NCI-H226 (cell line): ENCODE data around the gene GRAPL.
"Not testable (repeated sequence)": the region's sequence is repeated elsewhere in the genome, so short reads cannot be mapped to it uniquely, and the experiment has no call there.

Source experiments
- DNase-seq: peaks from one replicate; pipeline ENCODE4 v3.0.0-alpha.2; 2015

Gene GRAPL

DNA sequence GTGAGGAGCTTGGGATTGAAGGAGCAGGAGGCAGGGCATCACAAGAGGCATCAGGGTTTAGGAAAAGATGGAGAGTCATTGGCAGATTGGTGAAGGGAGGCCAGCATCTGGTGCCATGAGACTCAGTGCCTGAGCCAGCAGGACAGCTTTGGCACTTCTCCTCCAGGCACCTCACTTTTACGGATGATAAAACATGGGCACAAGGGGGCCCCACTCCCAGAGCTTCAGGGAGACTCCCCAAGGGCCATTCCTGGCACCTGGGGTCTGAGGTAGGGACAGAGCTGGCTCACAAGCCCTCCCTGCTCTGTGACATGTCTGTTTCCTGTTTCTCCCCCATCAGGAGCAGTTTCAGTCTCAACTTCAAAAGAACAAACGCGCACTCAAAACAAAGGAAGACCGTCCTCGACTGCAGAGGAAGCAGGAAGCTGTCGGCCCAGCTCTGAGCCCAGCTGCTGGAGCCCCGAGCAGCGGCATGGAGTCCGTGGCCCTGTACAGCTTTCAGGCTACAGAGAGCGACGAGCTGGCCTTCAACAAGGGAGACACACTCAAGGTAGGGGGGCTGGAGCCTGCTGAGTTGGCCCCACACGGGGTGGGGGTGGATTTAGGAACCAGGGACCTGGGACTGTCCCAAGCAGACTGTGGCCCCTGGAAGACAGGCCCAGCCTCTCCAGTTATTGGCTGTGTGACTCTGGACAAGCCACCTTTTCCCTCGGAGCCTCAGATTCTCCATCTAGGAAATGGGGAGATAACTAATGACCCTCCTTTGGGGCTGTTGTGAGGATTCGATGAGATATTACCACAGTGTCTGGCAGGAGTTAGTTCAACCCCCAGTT lies at the start of gene GRAPL:
GRAPL (plus strand) TSS at position 442 of the 833 bp plus-strand sequence; CDS start at position 473, 31 bp downstream.
- DNase-seq: not testable (repeated sequence)

DNA sequence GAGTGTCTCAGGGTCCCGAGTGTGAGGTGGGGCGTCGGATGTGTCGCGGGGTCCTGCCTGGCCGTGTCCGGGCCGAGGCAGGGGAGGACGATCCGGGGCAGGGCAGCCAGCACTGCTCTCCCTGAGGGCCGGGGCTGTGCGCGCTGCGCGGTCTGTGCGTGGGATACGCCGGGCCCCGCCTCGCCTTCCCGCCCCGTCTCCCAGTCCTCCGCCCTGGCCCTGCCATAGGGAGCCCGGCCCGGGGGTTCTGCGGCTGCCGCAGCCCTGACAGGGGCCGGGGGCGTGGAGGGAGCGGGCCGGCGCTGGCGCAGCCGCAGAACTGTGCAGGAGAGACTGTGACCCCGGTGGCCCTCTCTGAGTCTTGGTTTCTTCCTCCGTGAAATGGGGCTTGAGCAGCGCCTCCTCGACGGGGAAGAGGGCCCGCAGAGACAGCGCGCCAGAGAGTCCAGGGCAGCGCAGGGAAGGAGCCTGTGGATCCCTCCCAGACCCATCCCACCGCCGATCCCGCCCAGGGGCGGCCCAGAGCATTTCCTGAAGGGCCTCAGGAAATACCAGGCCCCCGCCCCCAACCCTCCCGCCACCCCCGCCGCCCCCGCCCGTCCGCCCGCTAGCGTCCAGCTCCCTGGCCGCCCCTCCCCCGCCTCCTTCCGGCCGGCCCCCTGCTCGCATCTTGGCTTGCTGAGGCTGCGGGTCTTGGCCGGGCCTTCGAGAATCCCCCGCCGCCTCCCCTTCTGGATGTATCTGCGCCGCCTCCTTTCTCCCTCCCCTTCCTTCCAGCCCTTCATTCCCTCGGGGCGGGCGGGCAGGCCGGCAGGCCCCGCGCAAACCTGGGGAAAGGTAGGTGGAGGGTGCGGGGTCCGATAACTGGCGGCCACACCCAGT lies 38.3 kb upstream of the GRAPL start:
- not testable (repeated sequence) for DNase-seq

DNA sequence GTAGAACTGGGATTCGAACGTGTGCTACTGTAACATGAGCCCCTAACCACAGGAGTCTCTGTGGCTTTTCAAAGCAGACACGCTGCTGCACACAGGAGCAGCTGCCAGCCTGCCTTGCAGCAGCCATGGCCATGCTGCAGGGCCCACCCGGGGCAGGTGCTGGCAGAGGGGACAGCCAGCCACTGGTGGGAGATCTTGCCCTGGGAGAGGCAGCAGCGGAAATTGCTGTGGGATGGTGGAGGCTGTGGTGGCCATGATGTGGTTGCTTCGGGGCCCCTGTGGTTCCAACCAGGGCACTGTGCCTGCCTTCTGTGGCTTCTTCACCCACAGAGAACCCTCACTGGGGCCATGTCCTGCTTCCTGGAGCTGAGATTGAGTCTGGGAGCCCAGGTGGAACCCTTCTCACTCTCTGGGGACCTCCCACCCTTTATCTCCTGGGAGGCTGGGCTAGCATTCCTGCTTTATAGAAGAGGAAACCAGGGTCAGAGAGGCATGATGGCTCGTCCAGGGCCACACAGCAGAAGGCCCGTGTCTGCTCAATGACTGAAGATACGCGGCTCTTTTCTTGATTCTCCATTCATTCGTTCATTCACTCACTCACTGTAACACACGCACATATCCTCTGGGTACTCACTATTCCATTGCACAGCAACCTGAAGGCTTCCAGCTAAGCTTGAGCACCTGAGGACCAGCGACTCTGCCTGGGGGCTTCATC lies 37.2 kb upstream of the GRAPL start:
- DNase-seq: not testable (repeated sequence)

DNA sequence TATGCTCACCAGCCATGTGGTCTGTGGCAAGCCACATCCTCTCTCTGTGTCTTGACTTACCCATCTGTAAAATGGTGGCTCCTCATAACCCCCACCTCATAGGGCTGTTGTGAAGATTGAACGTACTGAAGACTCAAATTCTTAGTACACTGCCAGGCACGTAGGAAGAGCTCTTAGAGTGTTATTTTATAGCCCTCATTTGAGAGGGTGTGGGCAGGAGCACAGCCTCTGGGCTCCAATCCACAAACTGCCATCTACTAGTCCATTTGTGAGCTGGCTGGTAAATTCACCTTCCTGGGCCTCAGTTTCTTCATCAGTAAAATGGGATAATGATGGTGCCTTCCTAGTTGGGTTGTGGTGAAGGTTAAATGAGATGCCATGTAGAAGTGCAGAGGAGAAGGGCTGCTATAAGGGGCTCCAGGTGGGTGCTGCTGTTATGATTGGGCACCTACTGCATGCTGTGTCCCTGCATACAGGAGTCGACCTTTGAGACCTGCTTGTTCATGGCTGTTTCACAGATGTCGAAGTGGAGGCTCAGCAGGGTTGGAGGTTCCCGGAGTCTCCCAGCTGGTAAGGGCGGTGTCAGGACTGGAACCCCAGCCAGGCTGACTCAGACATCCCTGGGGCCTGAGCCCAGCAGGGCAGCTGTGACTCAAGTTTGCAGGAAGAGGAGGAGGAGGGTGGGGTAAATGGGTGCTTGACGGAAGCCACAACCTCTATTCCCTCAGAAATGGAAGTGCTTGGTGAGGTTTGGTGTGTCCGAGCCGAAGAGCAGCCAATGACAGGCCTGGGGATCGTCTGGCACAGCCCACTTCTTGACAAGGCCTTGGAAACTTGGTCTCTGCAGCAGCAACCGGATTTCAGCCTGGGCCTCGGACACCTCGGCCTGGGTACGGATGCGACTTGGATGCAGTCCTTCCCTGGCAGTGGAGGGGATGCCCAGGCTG lies 34.4 kb upstream of the GRAPL start:
- peak; percentile 46 for DNase-seq

DNA sequence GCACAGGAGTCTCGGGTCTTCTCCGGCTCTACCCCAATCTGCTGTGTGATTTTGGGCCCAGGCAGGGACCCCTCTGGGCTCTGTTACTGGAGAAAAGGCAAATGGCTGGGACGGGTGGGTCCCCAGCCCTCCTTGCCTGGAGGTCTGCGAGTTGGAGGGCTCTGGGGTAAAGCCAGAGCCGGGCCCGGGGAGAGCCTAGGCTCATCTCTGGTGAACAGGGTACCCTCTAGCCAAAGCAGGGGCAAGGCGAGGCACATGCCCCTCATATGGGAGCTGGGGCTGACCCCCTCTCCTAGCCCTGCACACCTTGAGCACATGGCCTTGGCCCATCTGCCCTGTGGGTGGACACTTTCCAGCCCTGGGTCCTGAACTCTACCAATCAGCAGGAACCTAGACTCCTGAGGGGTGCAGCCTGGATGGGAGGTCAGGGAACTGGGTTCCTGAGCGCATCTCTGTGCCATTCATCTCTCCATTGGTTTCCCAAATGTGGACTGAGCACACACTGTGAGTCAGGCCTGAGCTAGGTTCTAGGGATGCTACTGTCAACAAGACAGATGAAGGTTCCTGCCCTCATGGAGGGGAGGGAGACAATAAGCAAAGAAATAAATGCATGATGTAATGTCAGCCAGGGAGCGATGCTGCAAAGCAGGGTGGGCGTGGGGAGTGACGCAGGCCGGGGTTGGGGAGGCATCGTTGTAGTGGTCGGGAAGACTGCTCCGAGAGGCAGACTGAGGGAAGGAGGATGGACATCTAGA lies 33.5 kb upstream of the GRAPL start:
- DNase-seq: peak; percentile 0

DNA sequence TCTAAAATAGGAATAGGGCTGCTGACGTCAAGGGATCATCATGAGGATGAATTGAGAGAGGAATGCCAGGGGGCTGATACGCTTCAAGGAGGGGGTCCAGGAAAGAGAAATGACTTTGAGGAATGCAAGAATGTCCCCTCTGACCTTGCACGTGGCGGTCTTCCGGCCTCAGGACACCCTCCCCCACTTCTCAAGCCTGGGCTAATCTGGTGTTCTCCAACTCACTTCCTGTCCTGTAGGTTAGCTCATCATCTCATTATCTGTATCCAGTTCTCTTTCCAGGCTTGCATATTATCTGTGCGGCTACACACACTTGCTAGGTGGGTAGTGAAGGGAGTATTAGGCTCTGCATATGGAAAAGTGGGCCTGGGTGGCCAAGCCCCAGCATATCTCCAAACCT lies 18.9 kb upstream of the GRAPL start:
- peak; percentile 1 for DNase-seq

DNA sequence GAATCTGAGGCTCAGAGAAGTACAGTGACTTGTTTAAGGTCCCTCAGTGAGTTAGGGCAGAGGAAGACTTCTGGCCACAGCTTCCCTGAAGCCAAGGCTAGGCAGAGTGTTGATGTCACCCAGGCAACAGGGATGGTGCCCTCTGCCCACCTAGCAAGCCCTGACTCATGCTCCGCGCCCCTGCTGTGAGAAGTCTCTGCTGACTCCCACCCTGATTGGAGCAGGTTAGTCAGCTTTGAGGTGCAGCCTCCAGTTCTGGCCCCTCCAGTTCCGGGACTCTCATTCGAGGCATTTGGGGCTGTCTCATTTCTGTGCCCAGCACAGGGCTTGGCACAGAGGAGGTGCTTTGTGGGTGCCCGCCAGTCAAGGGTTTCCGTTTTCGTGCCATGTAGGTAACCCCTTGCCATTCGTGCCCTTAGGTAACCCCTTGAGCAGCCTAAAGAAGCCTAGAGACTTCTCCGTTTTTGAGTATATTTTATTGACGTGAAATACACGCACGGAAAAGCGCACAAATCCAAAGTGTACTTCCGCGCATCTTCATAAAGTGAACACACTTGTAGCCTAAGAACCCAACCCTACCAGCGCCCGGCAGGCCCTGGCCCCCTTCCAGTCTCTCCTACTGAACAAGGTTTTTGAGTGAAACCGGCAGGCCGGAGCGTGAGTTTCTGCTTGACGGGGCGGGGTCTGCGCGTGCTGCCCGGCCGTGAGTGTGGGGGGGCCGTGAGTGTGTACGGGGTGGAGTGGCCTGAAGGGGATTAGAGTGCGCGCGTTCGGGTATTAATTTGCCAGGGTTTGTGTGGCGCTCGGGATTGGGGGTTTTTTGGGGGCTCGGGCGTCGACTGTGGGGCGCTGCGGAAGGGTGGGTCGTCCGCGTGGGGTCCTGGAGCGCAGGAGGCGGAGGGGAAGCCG lies 16.9 kb upstream of the GRAPL start:
- DNase-seq: not testable (repeated sequence)

DNA sequence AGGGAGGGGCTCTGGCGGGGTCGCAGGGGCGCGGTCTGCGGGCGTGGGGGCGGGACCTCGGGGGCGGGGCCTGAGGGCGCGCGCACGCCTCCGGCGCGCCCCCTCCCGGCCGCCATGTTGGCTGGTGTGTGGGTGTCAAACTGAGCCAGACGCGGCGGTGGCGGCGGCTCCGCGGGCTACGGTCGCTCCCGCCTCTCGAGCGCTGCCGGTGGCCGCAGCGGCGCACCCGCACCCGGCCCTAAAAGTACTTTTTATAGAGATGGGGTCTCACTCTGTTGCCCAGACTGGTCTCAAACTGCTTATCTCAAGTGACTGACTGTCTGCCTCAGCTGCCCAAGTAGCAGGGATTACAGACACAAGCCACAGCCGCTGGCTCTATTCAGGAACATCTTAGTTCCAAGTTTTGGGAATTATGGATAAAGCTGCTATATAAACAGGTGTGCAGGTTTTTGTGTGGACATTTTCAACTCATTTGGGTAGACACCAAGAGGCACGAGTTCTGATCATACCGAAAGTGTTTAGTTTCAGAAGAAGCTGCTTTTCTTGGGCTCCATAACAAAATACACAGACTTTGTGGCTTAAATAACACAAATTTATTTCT lies 16.2 kb upstream of the GRAPL start:
- peak; percentile 1 for DNase-seq

DNA sequence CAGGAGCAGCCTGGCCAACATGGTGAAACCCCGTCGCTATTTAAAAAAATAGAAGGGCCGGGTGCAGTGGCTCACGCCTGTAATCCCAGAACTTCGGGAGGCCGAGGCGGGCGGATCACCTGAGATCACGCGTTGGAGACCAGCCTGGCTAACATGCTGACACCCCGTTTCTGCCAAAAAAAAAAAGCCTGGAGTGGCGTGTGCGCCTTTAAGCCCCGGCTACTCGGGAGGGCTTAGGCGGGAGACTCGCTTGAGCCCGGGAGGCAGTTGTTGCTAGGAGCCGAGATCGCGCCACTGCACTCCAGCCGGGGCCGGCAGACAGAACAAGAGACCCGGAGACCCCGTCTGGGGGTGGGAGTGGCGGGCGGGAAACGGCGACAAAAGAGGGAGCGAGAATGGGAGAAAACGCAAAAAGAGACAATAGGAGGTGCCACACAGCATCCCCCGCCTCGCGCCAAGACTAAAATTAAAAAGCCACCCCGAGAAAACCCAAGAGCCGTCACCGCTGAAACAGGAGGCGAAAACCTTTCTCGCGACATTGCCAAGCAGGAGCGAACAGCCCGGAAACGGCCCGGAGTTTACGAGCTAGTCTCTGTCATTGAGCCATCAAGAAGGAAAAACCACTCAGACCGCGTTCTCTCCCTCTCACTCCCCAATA lies 15.5 kb upstream of the GRAPL start:
- DNase-seq: peak; percentile 96

DNA sequence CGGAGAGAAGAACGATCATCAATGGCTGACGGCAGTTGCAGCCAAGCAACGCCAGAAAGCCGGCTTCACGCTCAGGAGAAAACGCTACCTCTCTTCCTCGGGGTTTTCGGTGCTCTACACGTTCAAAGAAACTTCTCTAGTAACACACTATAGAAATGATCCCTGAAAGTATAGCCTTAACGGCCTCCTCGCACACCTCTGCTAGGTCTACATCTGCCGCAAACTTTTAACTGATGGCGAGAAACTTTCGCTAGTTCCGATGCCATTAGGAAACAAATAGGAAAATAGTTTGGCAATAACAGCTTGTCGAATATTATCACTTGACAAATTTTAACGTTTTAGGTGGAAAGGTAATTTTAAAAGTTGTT lies 14.9 kb upstream of the GRAPL start:
- DNase-seq: not testable (repeated sequence)

DNA sequence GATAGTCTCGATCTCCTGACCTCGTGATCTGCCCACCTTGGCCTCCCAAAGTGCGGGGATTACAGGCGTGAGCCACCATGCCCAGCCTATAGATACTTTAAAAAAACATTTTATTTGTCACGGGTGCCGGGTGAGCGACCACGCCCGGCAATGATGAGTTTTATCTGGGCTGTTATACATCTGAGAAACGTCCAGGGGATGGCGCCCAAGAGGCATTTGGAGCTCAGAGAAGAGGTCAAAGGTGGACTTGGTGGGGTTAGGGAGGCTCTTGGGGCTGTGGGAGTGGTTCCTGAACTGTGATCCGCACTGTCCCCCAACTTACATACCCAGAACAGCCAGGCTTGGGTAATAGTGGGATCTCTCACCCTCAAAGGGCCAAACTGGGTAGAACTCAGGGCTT lies 8.7 kb upstream of the GRAPL start:
- DNase-seq: not testable (repeated sequence)

DNA sequence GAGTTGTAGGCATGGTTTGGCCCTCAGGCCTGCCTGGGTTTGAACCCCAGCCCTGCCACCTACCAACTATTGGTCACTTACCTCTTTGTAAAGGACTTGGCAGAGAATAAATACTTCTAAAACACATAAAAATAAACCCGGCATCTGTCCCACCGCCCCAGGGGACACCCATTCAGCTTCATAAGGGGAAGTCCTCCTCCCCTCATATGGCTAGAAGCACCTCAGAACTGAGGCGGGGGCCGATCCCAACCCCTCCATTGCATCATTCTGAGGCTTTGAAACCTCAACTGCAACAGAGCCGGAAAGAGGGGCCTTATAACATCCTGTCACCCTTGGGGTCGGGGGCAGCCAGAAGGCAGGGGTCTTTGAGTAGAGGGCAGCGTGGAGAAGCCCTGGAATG lies 2.1 kb upstream of the GRAPL start:
- not testable (repeated sequence) for DNase-seq

DNA sequence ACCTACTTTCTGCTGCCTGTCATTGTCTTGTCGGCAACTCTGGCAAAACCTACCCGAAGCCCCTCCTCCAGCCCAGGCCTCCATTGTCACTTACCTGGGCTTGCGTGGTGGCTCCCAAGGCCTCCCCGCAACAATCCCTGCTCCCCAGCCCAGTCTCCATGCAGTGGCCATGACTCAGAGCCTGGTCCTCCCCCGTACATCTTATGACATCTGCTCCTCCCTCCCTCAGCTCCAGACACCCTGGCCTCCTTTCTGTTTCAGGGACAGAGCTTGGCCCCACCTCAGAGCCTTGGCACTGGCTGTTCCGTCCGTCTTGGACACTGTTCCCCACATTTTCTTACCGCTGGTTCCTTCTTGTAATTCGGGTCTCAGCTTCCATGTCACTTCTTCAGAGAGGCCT lies 2.1 kb downstream of the GRAPL start:
- DNase-seq: not testable (repeated sequence)

DNA sequence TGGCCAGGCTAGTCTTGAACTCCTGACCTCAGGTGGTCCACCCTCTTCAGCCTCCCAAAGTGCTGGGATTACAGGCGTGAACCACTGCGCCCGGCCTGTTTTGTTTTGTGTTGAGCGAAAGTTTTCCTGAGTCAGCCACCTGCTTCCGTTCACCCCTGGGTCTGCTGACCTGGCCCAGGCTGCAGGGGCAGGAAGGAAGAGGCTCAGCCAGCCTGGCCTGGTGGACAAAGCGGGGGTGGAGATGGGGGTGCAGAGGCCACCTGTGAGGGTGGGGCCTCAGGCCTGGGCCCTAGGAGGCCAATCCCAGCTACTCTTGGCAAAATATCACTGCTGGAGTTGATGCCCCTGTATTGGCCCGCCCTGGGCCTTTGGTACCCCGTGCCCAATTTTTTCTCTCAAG lies 3.7 kb downstream of the GRAPL start:
- DNase-seq: not testable (repeated sequence)

DNA sequence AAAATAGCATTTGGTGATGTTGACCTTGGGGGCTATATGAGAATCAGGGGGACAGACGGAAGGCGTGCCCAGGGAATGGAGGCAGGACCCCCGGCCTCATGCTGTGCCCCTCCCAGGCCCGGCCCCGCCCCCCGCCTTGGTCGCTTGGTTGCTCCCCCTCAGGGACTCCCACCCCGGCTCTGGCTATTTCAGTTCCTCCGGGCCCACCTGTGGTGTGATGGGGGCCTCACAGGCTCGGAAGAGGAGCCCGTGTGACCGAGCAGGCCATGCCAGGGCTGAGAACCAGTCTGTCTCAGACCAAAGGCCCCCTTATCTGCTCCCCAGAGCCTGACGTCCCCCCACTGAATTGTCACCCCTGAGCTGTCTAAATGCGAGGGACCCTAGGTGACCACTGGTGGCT lies 4.4 kb downstream of the GRAPL start:
- DNase-seq: not testable (repeated sequence)

DNA sequence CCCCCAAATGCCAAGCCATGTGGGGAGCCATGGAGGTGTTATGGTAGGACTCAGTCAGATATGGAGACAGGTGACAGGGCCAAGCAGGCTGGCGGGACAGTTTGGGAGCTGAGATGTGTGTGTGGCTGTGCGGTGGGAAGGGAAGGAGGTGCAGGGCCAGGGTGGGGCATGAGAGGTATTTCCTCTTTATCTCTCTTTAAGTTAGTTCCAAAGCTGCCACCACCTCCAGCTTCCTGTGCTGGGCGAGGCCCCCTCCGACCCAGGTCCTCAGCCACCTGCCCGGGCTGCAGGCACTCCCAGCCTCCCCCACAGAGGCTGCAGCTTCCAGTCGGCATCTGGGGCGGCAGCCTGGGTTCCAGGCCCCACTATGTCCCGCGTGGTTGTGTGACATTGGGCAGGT lies 6.4 kb downstream of the GRAPL start:
- DNase-seq: not testable (repeated sequence)

DNA sequence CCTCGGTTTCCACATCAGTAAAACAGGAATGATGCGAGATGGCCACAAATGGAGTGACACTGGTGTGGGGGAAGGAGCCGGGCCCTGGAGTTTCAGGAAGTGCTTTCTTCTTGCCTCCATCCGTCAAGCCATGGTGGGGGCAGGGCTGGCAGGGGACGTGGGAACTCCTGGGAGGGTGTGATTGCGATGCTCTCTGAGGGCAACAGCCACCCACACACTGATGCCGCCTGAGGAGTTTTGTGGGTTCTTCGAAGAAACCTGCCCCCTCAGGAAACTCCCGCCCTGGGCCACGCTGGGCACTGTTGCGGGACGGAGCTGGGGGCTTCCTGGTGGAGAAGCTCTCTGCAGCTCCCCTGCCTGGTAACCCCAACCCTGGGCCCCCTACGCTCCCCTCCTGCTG lies 8.0 kb downstream of the GRAPL start:
- DNase-seq: not testable (repeated sequence)

DNA sequence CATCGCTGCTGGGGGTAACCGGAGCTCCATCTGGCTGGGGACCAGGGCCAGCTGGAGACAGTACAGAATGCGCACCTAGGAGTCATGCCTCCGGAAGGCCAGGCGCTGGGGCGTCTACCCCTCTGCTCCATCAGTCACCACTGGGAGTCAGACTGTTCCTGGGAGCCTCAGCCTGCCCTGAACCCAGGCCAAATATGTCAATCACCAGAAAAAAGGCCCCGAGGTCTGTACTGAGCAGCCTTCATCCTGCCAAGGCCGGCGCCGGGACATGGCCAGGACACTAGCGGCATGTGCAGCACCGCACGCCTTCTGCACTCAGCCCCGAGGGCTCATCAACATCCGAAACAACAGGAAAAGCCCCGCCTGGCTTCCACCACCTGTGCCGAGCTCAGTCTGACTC lies 8.7 kb downstream of the GRAPL start:
- not testable (repeated sequence) for DNase-seq

DNA sequence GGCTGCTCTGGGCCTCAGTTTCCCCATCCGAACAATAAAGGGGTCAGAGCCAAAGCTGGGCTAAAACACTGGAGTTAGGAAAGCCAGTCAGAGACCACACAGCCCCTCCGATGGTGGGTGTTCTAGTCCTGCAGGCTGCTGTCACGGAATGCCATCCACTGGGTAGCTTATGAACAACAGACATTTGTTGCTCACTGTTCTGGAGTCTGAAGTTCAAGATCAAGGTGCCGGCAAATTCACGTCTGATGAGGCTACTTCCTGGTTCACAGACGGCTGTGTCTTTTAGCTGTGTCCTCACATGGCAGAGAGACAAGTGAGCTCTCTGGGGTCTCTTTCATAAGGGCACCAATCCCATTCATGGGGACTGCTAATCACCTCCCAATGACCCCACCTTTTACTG lies 9.2 kb downstream of the GRAPL start:
- DNase-seq: not testable (repeated sequence)
